OCI-LY1 (cell line): ENCODE results near the gene TNPO3.

Experiments
- EZH2 ChIP-seq: fragments of 200-600 bp; sonication (generic), shearing (Covaris generic); IDR thresholded peaks from 2 replicates; pipeline ENCODE4 v1.8.0; 2017; ENCODE audit warnings: borderline replicate concordance, mixed run types, mild to moderate bottlenecking, antibody characterized with exemption, low read length, moderate library complexity, mixed read lengths
- TF ChIP-seq, protein P1 (sequence below): fragments of 200-600 bp; sonication (generic), shearing (Covaris generic); IDR thresholded peaks from 2 replicates; pipeline ENCODE4 v1.5.1; 2017; ENCODE audit warnings: mild to moderate bottlenecking, antibody characterized with exemption, low read length, moderate library complexity, mixed read lengths

DNA sequence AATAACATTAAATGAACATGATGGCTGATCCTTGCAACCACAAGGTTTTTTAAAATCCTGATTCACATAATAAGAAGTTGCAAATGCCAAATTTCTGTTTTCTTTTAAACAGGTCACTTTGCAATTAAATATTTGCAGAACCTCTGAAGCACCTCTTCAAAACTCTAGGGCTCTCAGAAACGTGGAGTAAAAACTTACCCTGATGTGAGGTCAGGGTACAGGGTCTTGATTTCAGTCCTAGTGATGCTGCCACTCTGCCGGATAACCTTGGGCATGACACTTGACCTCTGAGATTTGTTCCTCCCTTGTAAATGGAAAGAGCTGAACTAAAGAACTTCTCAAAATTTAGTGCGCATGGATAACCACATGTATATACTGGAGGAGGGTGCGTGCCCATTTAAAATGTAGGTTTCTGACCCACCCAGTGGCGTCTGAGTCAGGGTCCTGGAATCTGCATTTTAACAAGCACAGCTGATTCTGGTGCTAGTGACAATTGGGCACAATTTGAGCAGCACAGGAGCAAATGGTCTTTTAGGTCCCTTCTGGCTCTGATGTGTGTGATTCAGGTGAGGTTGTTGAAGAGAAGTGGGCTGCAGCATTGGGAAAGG is 35.5 kb upstream of the TNPO3 start:
- TF ChIP-seq, protein P1, sequence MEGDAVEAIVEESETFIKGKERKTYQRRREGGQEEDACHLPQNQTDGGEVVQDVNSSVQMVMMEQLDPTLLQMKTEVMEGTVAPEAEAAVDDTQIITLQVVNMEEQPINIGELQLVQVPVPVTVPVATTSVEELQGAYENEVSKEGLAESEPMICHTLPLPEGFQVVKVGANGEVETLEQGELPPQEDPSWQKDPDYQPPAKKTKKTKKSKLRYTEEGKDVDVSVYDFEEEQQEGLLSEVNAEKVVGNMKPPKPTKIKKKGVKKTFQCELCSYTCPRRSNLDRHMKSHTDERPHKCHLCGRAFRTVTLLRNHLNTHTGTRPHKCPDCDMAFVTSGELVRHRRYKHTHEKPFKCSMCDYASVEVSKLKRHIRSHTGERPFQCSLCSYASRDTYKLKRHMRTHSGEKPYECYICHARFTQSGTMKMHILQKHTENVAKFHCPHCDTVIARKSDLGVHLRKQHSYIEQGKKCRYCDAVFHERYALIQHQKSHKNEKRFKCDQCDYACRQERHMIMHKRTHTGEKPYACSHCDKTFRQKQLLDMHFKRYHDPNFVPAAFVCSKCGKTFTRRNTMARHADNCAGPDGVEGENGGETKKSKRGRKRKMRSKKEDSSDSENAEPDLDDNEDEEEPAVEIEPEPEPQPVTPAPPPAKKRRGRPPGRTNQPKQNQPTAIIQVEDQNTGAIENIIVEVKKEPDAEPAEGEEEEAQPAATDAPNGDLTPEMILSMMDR = peak; percentile 4; the same call in 1 of the 2 replicates
- no peak for TF ChIP-seq EZH2
